ENCODE results near the gene KRT17.
A peak's percentile ranks its signal among the peaks of the same experiment; 100 is the strongest.

KRT17 gene

DNA sequence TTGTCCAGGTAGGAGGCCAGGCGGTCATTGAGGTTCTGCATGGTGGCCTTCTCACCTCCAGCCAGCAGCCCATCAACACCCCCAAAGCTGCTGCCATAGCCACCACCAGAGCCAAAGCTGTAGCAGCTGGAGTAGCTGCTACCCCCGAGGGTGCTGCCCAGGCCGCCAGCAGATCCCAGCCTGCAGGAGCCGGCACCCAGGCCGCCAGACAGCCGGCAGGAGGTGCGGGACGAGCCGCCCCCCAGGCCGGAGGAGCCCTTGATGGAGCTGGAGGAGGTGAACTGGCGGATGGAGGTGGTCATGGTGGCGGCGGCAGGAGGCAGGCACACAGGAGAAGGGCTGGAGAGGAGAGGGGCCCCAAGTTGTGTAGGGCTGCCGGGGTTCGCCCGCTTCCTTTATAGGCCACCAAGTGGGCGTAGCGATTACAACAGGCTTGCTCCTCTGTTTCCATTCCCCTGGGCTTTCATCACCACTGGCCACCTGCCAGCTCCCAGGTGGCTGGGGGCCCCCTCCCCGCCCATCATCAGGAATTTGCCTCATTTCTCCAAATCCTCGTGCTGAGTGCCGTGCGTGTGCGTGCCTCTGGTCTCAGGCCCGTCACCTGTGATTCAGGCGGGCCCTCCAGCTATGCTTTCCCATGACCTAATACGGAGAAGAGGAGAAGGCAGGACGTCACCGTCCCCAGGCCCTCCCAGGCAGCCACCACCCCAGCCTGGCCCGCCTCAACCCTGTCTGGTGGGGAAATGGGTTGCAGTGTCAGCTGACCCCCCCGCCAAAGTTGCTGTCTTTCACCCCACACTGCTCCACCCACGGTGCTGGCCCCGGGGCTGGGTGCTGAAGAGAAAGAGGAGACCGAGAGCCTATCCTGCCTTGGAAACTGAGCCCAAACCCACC is at the start of gene KRT17:
KRT17 (minus strand) TSS at position 368 of the 894 bp plus-strand sequence; CDS start at position 302, 66 bp downstream.
- peak; percentile 20 for DNase-seq

- DNase-seq = no peak
Measured at GRCh38 chr17:41672153-41672552, 47.8 kb upstream of the KRT17 start.

DNA sequence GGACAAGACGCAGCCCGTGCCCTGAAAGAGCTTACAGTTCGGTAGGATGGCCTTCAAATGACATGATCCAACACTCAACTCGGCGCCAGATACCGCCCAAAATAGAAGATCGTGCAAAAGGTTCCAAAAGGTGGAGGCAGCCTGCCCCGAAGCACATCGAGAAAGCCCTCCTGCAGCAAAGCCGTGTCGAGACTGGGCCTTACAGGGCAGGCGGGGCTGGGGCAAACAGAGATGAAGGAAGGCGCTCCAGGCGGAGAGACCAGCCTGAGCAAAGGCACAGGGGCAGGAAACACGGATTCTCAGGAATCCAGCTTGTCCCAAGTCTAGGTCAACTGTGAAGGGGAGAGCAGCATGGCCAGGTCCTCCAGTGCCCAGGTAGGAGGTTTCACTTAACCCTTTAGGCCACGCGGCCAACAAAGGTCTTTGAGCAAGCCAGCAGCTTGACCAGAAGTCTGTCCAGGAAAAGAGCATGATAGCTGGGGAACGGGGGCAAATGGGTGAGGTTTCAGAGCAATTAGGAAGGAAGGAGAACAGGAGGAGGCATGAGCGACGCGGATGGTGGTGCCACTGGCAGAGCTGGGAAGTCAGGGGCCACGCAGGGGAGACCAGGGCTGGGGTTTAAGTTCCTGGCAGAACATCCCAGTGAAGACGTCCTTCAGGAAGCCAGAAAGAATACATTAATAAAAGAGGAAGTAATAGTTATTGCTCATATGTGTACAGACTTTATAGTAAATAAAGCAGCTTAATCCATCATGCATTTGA is 43.1 kb upstream of the KRT17 start:
- no peak for DNase-seq

GRCh38 chr17:41666708-41667279 is 42.4 kb upstream of the KRT17 start:
- peak; percentile 85 for DNase-seq

GRCh38 chr17:41666237-41666641 is 41.9 kb upstream of the KRT17 start:
- peak; percentile 62 for DNase-seq

DNA sequence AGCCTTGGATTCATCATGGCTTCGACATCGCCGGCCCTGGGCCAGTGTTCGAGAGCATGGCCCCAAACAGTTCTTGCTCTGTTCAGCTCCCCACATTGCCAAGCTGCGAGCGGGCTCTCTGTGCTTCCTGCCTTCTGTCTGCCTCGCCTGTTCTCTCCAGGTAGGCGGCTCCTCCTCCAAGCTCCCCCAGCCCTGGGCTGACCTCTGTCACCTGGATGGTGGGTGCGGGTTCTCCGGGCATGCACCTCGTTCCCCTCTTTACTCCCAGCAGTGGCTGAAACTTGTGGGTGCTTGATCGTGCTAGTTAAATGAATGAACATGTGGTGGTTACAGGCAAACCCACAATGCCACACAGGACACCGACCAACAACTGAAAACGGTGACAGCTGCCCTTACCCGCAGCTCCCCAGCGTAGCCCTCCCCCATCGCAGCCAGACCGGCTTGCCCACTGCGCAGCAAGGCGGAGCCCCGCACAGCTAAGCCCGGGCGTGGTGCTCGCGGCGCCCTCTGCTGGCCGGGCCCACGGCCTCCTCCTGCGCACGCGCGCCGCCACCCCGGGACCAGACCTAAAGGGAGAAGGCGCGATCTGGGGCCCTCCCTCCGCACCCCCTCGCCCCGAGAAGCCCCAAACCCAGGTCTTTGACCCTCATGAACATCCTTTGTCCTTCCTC is 41.3 kb upstream of the KRT17 start:
- DNase-seq = peak; percentile 88

- peak; percentile 29 for DNase-seq
Measured at GRCh38 chr17:41664587-41665565, 40.5 kb upstream of the KRT17 start.

- no peak for DNase-seq
Measured at GRCh38 chr17:41664172-41664457, 39.7 kb upstream of the KRT17 start.

- DNase-seq = no peak
Measured at GRCh38 chr17:41663451-41664171, 39.2 kb upstream of the KRT17 start.

DNA sequence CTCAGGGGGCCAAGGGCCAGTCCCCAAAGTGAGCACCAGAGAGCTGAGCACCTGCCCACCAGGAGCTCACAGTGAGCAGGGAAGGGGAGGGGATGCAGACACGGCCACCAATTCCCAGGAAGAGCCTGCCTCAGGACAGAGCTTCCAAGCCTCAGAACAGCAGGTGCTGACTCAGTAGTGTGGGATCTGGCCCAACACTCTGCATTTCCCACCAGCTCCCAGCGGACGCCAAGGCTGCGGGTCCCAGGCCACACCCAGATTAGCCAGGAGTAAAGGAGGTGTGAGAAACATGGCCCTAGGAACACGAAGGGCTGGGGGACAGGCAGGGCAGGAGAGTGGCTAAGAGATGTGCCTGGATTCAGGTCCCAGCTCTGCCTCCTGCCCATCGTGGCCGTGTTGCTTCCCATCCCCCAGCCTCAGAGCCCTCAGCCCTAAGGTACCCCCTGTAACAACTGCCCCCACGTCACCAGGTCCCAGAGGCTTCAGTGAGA is 35.9 kb upstream of the KRT17 start:
- DNase-seq = no peak

DNA sequence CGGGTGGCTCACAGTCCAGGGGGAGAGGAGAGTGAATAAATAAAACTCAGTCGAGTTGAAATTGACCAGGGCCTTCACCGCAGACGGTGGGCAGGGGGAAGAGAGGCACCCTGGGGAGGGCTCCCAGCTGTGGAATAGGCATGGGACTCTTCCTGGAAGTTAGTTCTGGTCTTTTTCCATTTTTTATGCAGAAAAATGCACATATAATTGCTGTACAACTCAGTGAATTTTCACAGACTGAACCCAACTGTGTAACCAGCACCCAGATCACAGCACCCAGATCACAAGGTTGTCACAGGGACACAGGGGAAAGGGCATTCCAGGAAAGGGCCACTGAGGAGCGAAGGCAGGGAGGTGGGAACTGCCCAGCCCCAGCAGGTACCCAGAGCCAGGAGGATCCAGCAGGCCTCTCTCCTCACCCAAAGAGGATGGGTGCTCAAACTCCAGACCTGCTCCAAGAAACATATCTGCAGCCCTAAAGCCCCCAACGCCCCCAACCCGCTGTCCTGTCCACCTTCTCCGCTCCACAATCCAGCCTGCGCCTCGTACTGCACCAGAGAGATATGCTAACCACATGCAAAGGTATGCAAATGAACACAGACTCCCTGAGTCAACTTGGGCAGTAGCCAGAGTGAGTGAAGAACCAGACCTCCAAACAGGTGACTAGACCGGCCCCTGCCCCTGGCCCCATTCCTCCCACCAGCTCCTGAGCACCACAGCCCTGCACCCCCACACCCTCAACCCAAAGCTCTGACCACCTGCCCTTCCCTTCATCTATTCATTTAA is 35.2 kb upstream of the KRT17 start:
- no peak for DNase-seq

DNA sequence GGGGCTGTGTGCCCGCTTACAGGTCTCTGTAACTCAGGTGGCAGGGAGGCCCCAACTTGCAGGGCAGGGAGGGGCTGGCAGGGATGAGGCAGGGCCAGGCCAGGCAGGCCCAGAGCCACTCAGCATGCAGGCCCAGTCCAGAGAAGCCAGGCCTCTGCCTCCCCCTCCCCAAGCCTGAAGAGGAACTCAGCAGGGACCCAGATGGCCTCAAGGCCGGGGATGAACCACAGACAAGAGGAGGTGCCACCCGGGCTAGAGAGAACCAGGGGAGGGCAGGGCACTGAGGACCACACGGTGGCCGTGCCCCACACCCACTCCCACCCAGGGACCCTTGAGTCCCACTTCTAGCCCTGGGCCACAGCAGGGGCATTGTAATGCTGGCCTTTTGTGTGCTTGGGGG is 34.5 kb upstream of the KRT17 start:
- no peak for DNase-seq

DNA sequence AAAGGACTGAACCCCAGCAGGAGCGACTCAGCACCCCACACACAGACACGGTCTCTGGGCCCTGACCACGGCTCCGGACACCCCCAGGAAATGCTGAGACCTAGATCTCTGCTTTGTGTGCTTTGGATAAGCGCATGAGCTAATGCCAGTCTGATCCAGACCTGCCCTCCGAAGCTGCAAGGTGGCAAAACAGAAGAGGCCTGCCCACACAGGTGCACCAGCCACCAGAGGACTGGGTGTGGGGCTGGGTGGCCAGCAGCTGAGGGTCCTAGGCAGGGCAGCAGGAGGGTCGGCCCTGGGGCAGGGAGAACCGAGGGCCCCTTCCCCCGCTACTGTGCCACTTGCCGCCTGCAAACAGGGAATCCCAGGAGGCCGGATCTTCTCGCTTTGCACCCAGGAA is 33.6 kb upstream of the KRT17 start:
- DNase-seq = peak; percentile 27

DNA sequence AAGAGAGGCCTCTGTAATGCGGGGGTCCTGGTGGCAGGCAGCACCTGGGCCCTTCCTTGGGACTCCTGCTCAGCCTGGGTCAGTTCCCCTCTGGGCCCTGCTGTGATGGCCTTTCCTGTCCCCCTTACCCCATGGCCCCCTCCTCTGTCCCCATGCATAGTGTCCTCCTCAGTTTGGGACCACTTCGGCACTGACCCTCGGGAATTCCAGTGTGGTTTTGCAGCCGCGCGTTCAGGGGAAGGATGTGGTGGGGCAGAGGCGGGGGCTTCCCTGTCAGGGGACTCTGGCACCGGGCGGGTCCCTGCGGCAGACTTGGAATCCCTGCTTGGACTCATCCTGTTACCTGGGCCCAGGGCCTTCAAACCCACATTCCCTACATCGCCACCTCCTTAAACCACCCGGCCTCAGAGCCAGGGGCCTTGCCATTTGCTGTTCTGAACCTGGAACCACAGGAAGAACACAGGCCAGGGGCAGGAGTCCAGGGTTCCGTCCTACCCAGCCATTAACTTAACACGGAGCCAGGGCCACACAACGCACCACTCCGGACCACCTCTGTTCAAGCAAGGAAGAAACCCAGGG is 32.9 kb upstream of the KRT17 start:
- DNase-seq = no peak

DNA sequence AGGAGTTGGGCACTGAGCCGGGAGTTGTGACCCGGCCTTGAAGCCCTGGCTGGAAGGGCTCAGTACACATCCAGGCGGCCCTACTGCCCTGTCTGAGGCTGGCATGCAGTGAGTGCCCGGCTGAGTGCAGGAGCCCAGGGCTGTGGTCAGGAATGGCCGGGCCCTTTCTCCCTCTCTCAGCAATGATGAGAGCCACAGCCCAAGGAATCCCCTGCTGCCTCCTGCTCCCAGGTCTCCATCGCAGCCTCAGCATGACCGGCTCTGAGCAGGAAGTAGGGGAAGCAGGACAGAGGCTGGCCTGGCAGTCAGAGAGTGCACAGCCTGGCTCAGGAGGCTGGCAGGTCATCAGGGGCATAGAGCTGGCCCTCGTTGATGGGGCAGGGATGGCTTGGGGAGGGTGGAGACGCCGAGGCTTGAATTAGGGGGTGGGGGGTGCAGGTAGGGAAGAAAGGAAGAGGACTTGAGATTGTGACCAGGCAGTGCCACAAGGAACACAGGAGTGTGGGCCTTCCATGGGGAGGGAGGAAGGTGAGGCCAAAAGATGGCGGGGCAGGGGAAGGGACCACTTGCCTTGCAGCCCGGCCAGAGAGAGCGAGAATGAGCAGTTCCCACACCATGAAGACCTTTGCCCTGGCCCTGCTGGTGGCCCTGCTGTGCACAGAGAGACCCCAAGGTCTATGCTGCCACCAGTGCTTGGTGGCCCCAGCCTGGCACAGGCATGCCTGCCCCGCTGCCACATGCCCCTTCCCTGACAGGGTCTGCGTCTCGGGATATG is 32.1 kb upstream of the KRT17 start:
- DNase-seq = peak; percentile 22

DNA sequence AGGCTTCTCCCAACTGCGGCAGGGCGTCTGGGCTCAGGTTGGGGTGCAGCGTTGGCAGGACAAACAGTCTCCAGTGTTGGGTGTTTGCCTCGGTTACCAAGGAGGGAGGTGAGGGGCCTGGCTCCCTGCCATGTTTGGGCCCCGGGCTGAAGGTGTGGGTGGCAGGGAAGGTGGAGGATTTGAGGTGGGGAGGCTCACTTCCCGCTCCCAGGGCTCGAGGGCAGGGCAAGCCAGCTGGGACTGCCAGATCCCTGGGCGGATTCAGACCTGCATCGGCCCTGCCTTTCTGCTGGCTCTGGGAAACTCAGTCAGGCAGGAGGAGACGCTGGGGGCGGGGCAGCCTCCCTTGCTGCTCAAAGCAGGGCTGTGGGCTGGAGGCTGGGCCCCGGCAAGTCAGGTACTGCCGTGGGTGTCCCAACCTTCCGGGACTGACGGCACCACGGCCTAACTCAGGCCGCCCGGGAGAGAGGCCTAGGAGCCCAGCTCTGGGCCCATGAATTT is 31.3 kb upstream of the KRT17 start:
- DNase-seq = peak; percentile 60

GRCh38 chr17:41654678-41655607 is 30.6 kb upstream of the KRT17 start:
- no peak for DNase-seq

All from left hindlimb (tissue), 1 donor.